ENCODE measurements around the gene POLR2E. TPM values are rescaled to one million over a fixed set of nuclear protein-coding genes. Genes with fewer than 3 reads are reported as not detected.

Gene POLR2E
- polyA plus RNA-seq, 6 donors from 2014 or later: 134 to 205 (median 174) TPM

DNA sequence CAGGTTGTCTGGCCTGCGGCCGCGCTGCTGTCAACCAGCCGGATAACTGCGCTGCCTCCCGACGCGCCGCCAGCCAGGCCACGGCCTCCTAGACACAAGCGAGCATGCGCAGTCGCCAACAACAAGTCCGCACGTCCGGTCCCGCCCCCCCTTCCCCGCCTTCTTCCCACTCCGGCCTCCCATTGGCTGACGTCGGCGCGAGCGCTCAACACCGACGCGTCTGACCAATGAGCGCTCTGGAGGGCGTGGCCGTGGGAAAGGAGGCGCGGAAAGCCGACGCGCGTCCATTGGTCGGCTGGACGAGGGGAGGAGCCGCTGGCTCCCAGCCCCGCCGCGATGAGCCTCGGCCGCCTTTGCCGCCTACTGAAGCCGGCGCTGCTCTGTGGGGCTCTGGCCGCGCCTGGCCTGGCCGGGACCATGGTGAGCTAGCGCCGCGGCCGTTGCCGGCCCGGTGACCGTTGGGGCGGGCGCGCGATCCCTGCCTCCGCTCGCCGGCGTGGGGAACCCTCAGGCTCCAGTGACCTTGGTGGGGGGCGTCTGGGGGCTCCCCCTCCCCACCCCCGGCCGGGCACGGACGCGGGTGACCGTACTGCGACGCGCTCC is 8.6 kb upstream of the POLR2E start, which contains the start of gene GPX4:
Gene GPX4, plus strand, starts transcription at position 287 of the 603 bp plus-strand sequence. Its CDS starts 50 bp downstream, at position 337.
- no peaks in the 10 kb centered on the region for H3K9me3 Mint-ChIP-seq
- ATAC-seq (ENCODE audit: low read depth in 2 of 2): peak; percentile 78 to 83
- peak; percentile 95 for DNase-seq
- no peaks in the 10 kb centered on the region for H3K36me3 Mint-ChIP-seq
- H3K27me3 Mint-ChIP-seq: no peaks in the 10 kb centered on the region
- H3K27ac Mint-ChIP-seq: peak within 1 kb of the TSS; percentile 89 to 97 (median 95)
- peak within 1 kb of the TSS; percentile 69 to 91 (median 84) for H3K4me3 Mint-ChIP-seq
- peaks cover 14 to 39% (median 25%) of the 10 kb centered on the region in 3 donors for H3K4me1 Mint-ChIP-seq

DNA sequence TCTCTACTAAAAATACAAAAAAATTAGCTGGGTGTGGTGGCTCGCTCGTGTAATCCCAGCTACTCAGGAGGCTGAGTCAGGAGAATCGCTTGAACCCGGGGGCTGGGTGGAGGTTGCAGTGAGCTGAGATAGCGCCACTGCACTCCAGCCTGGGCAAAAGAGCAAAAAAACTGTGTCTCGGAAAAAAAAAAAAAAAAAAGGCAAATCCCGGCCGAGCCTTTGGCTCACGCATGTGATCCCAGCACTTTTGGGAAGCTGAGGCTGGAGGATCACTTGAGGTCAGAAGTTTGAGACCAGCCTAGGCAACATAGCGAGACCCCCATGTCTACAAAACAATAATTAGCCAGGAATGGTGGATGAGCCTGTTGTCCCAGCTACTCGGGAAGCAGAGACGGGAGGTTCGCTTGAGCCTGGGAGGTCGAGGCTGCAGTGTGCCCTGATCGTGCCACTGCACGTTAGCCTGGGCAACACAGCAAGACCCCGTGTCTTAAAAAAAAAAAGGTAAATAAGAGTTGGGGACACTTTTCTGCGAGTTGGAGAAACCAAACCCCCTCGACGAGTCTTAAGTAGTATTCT is 8.0 kb upstream of the POLR2E start:
- DNase-seq (no peak), ATAC-seq (ENCODE audit: low read depth in 2 of 2) (no peak)
- Mint-ChIP-seq H3K27me3 (no peaks in the 10 kb centered on the region), H3K36me3 (no peaks in the 10 kb centered on the region), H3K9me3 (no peaks in the 10 kb centered on the region), H3K27ac (peak overlapping the region; percentile 78 to 97 (median 95)), H3K4me3 (peak overlapping the region; percentile 69 to 87 (median 80)), H3K4me1 (peaks cover 17 to 43% (median 25%) of the 10 kb centered on the region in 3 donors)

DNA sequence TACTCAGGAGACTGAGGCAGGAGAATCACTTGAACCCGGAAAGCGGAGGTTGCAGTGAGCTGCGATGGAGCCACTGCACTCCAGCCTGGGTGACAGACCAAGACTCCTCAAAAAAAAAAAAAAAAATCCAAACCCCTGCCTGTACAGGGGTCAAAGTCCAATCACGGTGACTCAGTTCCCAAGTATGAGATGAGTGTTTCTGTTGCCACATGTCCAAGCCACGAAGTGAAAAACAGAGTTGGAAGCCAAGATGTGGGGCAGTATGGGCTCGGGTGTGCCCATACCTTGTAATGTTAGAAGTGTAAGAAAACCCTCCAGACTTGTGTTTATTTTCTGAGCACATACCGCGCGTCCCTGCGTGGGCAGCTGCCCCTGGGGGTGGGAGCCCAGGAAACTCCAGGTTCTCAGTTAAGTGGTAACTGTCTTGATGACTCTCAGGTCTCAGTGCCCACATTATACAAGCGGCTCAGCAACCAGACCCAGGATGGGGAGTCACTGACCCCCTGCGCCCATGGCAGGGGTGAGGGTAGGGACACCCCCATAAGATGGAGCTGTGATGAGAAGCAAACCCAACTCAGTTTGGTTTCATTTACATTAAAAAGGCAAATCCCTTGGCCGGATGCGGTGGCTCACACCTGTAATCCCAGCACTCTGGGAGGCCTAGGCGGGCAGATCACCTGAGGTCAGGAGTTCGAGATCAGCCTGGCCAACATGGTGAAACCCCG is 7.4 kb upstream of the POLR2E start:
- Mint-ChIP-seq H3K36me3 (no peaks in the 10 kb centered on the region), H3K4me3 (peak overlapping the region in 6 of 8 donors; percentile 39 to 84 (median 64)), H3K9me3 (peaks cover 0 to 1% (median 0%) of the 10 kb centered on the region in 7 donors), H3K27ac (peak overlapping the region; percentile 78 to 97 (median 92)), H3K4me1 (peaks cover 23 to 47% (median 31%) of the 10 kb centered on the region in 3 donors), H3K27me3 (no peaks in the 10 kb centered on the region)
- no peak for DNase-seq
- no peak for ATAC-seq (ENCODE audit: low read depth in 2 of 2)

DNA sequence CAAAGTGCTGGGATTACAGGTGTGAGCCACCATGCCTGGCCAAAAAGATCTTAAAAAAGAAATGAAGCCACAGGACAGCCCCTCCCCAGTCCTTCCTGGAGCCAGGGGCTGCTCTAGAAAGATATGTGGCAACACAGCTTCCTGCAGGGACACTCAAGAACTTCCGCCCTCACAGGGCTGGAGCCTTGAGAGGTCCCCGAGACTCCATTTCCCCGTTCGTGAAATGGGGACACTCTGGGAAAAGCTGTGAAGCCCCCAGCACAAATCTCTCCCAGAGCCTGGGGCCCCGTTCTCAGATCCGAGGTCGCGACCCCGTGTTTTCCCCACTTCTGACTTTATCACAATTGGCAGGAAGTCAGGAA is 6.1 kb upstream of the POLR2E start:
- DNase-seq (no peak), ATAC-seq (ENCODE audit: low read depth in 2 of 2) (no peak)
- H3K36me3 Mint-ChIP-seq: no peaks in the 10 kb centered on the region
- H3K4me3 Mint-ChIP-seq: peak overlapping the region; percentile 39 to 73 (median 62)
- peaks cover 25 to 45% (median 31%) of the 10 kb centered on the region in 3 donors for H3K4me1 Mint-ChIP-seq
- H3K9me3 Mint-ChIP-seq: peaks cover 0 to 1% (median 0%) of the 10 kb centered on the region in 7 donors
- H3K27me3 Mint-ChIP-seq: no peaks in the 10 kb centered on the region
- H3K27ac Mint-ChIP-seq: peak overlapping the region; percentile 64 to 92 (median 80)

DNA sequence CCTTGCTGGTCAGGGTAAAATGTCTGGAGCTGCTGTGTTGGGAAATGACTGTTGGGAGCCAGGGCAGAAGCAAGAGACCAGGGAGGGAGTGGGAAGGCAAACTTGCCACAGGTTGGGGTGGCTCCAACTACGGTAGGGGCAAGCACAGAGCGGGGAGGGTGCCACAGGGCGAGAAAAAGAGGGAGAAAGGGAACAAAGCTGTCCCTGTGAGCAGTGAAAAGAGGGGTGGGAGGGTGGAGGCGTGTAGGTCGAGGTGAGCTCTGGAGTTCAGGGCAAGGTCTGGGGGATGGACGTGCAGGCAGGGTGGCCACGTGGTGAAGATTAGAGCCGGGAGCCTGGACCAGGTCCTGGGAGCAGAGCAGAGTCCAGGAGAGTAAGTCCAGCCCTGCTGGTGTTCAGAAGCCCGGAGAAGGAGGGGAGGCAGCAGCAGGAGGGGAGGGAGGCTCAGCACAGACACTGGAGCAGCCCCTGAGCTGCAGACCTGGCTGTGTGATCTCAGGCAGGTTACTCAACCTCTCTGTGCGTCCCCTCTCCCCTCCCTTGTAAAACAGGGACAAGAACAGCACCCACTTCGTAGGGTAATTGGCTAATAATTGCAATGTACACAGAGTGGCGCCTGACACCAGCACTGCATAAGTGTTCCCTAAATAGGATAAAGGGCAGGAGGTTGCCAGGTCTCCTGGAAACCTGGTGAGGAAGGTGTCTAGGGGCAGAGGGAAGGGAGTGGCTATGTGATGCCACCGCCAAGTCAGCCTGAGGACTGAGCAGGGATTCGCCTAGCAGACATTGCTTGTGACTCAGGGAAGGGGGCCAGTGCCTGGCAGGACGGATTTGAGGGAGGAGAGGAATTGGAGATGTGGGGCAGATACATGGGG is 3.2 kb upstream of the POLR2E start:
- DNase-seq (no peak), ATAC-seq (ENCODE audit: low read depth in 2 of 2) (no peak)
- H3K36me3 Mint-ChIP-seq: no peaks in the 10 kb centered on the region
- H3K27ac Mint-ChIP-seq: peak overlapping the region in 2 of 6 donors; percentile 78 to 81
- H3K4me3 Mint-ChIP-seq: peak overlapping the region in 3 of 8 donors; percentile 3 to 67 (median 44)
- H3K27me3 Mint-ChIP-seq: no peaks in the 10 kb centered on the region
- H3K4me1 Mint-ChIP-seq: peaks cover 38 to 63% (median 54%) of the 10 kb centered on the region in 3 donors
- H3K9me3 Mint-ChIP-seq: peaks cover 0 to 1% (median 0%) of the 10 kb centered on the region in 7 donors

DNA sequence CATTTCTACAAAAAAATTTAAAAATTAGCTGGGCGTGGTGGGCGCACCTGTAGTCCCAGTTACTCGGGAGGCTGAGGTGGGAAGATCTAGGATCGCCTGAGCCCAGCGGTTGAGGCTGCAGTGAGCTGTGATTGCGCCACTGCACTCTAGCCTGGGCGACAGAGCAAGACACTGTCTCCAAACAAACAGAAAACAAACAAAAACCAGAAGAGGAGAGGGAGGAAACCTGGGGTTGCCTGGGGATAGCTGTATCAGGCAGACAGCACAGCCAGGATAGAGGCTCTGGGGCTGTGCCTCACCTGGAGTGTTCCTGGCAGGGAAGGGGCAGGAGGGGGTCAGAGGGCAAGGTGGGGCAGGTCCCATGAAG is 2.6 kb upstream of the POLR2E start:
- Mint-ChIP-seq H3K27me3 (no peaks in the 10 kb centered on the region), H3K27ac (peak overlapping the region in 2 of 6 donors; percentile 5 to 74), H3K4me3 (peak overlapping the region in 1 of 8 donors; percentile 67), H3K36me3 (no peaks in the 10 kb centered on the region), H3K4me1 (peaks cover 41 to 62% (median 53%) of the 10 kb centered on the region in 3 donors), H3K9me3 (peaks cover 0 to 1% (median 0%) of the 10 kb centered on the region in 7 donors)
- no peak for ATAC-seq (ENCODE audit: low read depth in 2 of 2)
- DNase-seq: no peak

DNA sequence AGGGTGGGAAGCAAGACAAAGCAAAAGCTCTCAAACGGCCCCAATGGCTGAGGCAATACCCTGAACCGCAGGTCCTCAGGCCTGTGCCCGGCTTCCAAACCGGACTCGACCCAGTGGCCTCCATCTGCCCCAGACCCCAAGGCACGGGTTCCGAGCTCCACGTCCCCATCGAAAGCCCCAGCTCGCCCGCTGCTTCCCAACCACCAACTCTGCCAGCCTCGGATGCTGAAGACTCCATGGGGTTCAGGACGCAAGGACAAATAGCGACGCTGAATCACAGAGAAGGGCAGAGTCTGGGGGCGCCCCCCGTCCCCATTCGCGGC is 559 bp downstream of the POLR2E start:
- Mint-ChIP-seq H3K4me3 (peak overlapping the region; percentile 87 to 97 (median 94)), H3K27me3 (no peaks in the 10 kb centered on the region), H3K4me1 (peaks cover 32 to 38% (median 35%) of the 10 kb centered on the region in 3 donors), H3K9me3 (peaks cover 0 to 1% (median 0%) of the 10 kb centered on the region in 7 donors), H3K36me3 (no peaks in the 10 kb centered on the region), H3K27ac (peak overlapping the region in 4 of 6 donors; percentile 53 to 92 (median 85))
- no peak for ATAC-seq (ENCODE audit: low read depth in 2 of 2)
- no peak for DNase-seq

DNA sequence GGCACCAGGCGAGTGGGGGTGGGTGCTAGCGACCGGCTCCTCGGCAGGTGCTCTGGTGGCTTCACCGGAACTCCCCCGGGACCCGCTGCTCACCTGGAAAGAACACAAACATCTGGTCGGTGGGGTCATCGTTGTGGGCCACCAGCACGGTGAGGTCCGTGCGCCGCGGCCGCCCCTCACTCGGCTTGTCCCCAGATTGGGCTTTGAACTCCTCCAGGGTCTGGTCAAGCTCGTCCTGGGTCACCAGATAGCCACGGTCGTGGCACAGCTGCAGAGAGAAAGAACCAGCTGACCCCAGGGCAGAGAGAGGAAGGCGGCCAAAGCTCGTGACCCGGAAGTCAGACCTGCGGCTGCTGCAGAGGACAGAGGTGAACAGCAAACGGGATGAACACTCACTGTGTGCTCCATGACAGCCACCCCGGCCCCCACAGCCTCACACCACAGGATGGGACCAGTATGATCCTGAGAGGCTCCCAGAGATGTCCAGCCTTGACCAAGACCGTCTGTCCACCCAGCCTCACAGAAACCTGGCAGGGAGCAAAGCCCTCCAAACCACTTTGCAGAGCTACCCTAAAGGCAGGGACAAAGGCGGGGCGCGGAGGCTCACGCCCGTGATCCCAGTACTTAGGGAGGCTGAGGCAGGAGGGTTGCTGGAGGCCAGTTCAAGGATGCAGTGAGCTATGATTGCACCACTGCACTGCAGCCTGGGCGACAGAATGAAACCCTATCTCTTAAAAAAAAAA is 1.2 kb downstream of the POLR2E start:
- Mint-ChIP-seq H3K4me1 (peaks cover 32 to 40% (median 38%) of the 10 kb centered on the region in 3 donors), H3K36me3 (no peaks in the 10 kb centered on the region)
- ATAC-seq (ENCODE audit: low read depth in 2 of 2): no peak

DNA sequence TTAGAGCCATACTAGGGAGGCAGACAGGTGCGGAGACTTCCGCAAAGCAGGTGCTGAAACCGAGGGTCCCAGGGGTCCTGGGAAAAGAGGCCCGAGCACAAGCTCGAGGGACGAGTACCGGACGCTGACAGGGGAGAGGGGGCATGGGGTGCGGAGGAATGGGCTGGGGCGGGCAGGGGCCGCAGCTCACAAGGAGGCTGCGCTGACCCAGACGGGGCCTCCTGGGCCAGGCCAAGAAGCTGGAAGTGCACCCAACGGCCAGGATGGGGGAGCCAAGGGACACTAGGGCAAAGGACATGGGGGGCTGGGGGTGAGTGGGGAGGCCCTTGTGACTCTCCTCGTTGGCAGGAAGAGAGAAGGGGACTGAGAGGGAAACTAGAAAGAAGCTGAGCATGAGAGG is 1.8 kb downstream of the POLR2E start:
- no peaks in the 10 kb centered on the region for H3K36me3 Mint-ChIP-seq
- H3K27me3 Mint-ChIP-seq: no peaks in the 10 kb centered on the region
- H3K27ac Mint-ChIP-seq: peak overlapping the region in 3 of 6 donors; percentile 54 to 92 (median 66)
- peaks cover 0 to 1% (median 0%) of the 10 kb centered on the region in 7 donors for H3K9me3 Mint-ChIP-seq
- DNase-seq (no peak), ATAC-seq (ENCODE audit: low read depth in 2 of 2) (no peak)
- peak overlapping the region; percentile 87 to 97 (median 94) for H3K4me3 Mint-ChIP-seq
- H3K4me1 Mint-ChIP-seq: peaks cover 32 to 46% (median 34%) of the 10 kb centered on the region in 3 donors

More for the DNA sequence above, 1.2 kb downstream of the POLR2E start:
- no peak for DNase-seq
- Mint-ChIP-seq H3K27me3 (no peaks in the 10 kb centered on the region), H3K4me3 (peak overlapping the region; percentile 87 to 97 (median 94)), H3K27ac (peak overlapping the region in 5 of 6 donors; percentile 56 to 92 (median 66)), H3K9me3 (peaks cover 0 to 1% (median 0%) of the 10 kb centered on the region in 7 donors)

DNA sequence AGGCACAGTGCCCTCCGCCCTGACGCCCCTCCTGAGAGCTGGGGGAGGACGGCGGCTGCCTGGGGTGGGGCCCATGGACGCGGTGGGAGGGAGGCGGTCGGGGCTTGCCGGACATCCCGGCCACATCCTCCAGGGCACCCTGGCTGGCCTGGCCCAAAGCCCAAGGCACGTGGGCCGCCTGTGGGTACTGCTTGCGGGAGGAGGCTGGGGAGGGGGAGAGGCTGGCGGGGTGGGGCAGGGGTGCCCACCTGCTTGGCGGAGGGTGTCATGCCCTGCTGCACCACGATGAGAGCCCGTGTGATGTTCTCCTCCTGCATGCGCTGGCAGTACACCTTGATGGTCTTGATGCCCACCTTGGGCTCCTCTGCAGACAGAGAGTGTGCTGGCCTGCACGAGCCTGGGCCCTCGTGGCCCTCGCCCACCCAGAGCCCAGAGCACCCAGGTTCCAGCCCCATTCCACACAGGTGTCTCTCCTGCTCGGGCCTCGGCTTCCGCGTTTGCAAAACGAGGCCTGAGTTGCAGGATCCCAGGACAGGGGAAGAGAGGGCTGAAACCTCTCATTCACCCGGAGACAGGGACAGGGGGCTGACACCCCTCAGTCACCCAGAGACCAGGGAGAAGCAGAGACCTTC is 3.5 kb downstream of the POLR2E start:
- Mint-ChIP-seq H3K9me3 (no peaks in the 10 kb centered on the region), H3K4me3 (peak overlapping the region in 3 of 8 donors; percentile 21 to 87 (median 54)), H3K36me3 (no peaks in the 10 kb centered on the region), H3K27ac (no peak overlapping the region), H3K27me3 (no peaks in the 10 kb centered on the region), H3K4me1 (peaks cover 38 to 51% (median 42%) of the 10 kb centered on the region in 3 donors)
- ATAC-seq (ENCODE audit: low read depth in 2 of 2) (no peak), DNase-seq (no peak)

DNA sequence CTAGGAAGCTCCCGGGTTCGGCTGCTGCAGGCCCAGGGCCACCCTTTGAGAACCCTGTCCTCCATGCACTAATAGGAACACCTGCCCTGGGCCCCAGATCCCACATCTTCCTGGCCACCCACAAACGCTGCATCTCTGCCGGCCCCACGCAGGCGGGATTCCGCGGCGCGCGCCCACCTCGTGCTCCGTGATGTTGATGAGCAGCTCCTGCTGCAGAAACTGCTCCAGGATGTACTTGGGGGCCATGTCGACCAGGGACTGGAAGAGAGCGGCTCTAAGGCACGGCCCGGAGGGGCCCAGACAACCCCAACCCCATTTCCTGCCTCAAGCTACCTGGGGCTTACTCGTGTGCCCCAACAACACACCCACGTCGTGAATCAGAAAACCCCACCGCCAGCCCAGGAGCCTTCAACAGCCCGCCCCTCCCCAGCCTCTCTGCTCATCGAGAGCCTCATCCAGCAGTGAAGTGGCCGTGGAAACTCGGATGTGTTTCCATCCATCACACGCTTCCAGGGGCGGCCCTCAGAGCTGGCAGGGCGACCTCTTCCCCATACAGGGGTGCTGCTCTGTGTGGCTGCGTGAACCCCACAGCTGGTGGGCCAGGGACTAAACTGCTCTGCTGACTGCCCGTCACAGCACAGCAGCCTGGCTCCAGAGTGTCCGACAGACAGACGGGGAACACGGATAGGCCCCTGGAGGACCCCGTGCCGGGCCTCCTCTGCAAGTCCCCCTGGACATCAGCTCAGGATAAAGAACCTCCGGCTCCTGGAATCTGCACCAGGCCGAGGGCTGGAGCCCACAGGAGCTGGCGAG is 4.2 kb downstream of the POLR2E start:
- H3K4me3 Mint-ChIP-seq: peak overlapping the region in 3 of 8 donors; percentile 30 to 73 (median 61)
- H3K27me3 Mint-ChIP-seq: no peaks in the 10 kb centered on the region
- DNase-seq (no peak), ATAC-seq (ENCODE audit: low read depth in 2 of 2) (no peak)
- peak overlapping the region in 2 of 6 donors; percentile 11 to 68 for H3K27ac Mint-ChIP-seq
- no peaks in the 10 kb centered on the region for H3K9me3 Mint-ChIP-seq
- no peaks in the 10 kb centered on the region for H3K36me3 Mint-ChIP-seq
- peaks cover 32 to 49% (median 40%) of the 10 kb centered on the region in 3 donors for H3K4me1 Mint-ChIP-seq

Measured in naive B cell (primary cell).